NB4 (cell line): Measurements from ENCODE around the gene IL20.

Source experiments
- CTCF ChIP-seq: IDR thresholded peaks from one replicate; pipeline ENCODE4 v1.5.1; 2012; ENCODE audit warnings: low read depth, low read length
- MYC ChIP-seq: IDR thresholded peaks from 2 replicates; pipeline ENCODE4 v1.6.1; 2011; ENCODE audit warnings: low read depth, low read length
- POLR2A ChIP-seq: IDR thresholded peaks from 2 replicates; pipeline ENCODE4 v1.6.1; 2011; ENCODE audit warnings: mild to moderate bottlenecking; ENCODE audit not compliant: insufficient read length; ENCODE audit errors: extremely low read depth

GRCh38 chr1:206833106-206833680 is 32.2 kb upstream of the IL20 start:
- TF ChIP-seq CTCF (no peak), POLR2A (no peak), MYC (no peak)
